H1 (cell line): ENCODE results near the gene ARHGEF39. TPM values are rescaled to one million over a fixed set of nuclear protein-coding genes. Genes with fewer than 3 reads are reported as not detected.

Experiments used
- CTCF ChIA-PET: fragments of 300-600 bp; sonication (Branson Sonifier 250); formaldehyde crosslinking; loops from one replicate; lab custom pipeline; 2021; ENCODE audit not compliant: partially characterized antibody; lab: Charles Lee
- POLR2A ChIA-PET: fragments of 300-600 bp; sonication (Branson Sonifier 250); formaldehyde crosslinking; loops from one replicate; lab custom pipeline; 2021; ENCODE audit warnings: inconsistent platforms; ENCODE audit not compliant: partially characterized antibody; lab: Charles Lee
- DNase-seq, 2 experiments: peaks; one replicate each; pipeline versions ENCODE4 v3.0.0 to v3.0.0-alpha.2; 2010 to 2022; ENCODE audit warnings: low spot score in 2 of 2, low read depth in 1 of 2, mixed read lengths in 1 of 2
- FAIRE-seq: peaks from 2 replicates; lab custom pipeline; 2011; peaks lifted over from hg19 to GRCh38; lab: Jason Lieb, UNC
- H2AFZ ChIP-seq: 2 replicates; pipeline ENCODE4 v1.8.1; 2012; ENCODE audit warnings: low read length, inconsistent platforms
- H2AK5ac ChIP-seq: 2 replicates; pipeline ENCODE4 v1.6.1; 2013; ENCODE audit warnings: low read depth, low read length
- H2BK120ac ChIP-seq: replicated peaks from 2 replicates; pipeline ENCODE3; 2013; ENCODE audit warnings: low read depth, low read length, inconsistent platforms
- H2BK12ac ChIP-seq: 2 replicates; pipeline ENCODE4 v1.6.1; 2013; ENCODE audit warnings: low read depth, low read length
- H2BK15ac ChIP-seq: 2 replicates; pipeline ENCODE4 v1.6.1; 2013; ENCODE audit warnings: low read length
- H2BK20ac ChIP-seq: 2 replicates; pipeline ENCODE4 v1.6.1; 2013; ENCODE audit warnings: low read length
- H2BK5ac ChIP-seq: 2 replicates; pipeline ENCODE4 v1.6.1; 2013; ENCODE audit warnings: low read depth, low read length
- H3K14ac ChIP-seq: 2 replicates; pipeline ENCODE4 v1.6.1; 2013; ENCODE audit warnings: inconsistent platforms; ENCODE audit not compliant: insufficient read length
- H3K18ac ChIP-seq: 2 replicates; pipeline ENCODE4 v1.6.1; 2013; ENCODE audit warnings: low read length; ENCODE audit errors: extremely low read depth
- H3K23ac ChIP-seq: 2 replicates; pipeline ENCODE4 v1.6.1; 2013; ENCODE audit warnings: inconsistent platforms; ENCODE audit not compliant: insufficient read length
- H3K23me2 ChIP-seq: 2 replicates; pipeline ENCODE4 v1.6.1; 2013; ENCODE audit warnings: low read depth, low read length
- H3K27ac ChIP-seq: 2 replicates; pipeline ENCODE4 v1.6.1; 2011; ENCODE audit warnings: low read depth, low read length, inconsistent platforms
- H3K27me3 ChIP-seq, 4 experiments: replicated peaks in 1 of 4; 1 replicate in 1 of 4; 2 replicates in 3 of 4; pipeline versions ENCODE4 v1.6.1 to v1.8.1; 2011 to 2013; ENCODE audit warnings: low read length in 3 of 4, mild to moderate bottlenecking in 3 of 4, inconsistent platforms in 2 of 4, mixed read lengths in 2 of 4, moderate library complexity in 1 of 4; ENCODE audit not compliant: control insufficient read depth in 3 of 4, insufficient read depth in 3 of 4; ENCODE audit errors: extremely low read depth in 1 of 4
- H3K36me3 ChIP-seq, 4 experiments: 2 replicates each; pipeline versions ENCODE4 v1.6.1 to v1.8.1; 2011 to 2013; ENCODE audit warnings: mild to moderate bottlenecking in 4 of 4, low read length in 3 of 4, moderate library complexity in 2 of 4, control low read depth in 1 of 4, inconsistent platforms in 1 of 4; ENCODE audit not compliant: insufficient read depth in 4 of 4, control insufficient read depth in 2 of 4
- H3K4ac ChIP-seq: replicated peaks from 2 replicates; pipeline ENCODE3; 2013; ENCODE audit warnings: low read length, low read depth, mixed read lengths, inconsistent platforms; ENCODE audit not compliant: insufficient read length
- H3K4me1 ChIP-seq, 4 experiments: replicated peaks in 1 of 4; 1 replicate in 1 of 4; 2 replicates in 3 of 4; pipeline versions ENCODE4 v1.6.1 to v1.8.1; 2011 to 2013; ENCODE audit warnings: low read length in 3 of 4, inconsistent platforms in 2 of 4, mixed read lengths in 1 of 4; ENCODE audit not compliant: insufficient read depth in 4 of 4, control insufficient read depth in 3 of 4
- H3K4me2 ChIP-seq, 2 experiments: 2 replicates each; pipeline versions ENCODE4 v1.6.1 to v1.8.1; 2011 to 2013; ENCODE audit warnings: low read depth in 2 of 2, low read length in 2 of 2, control low read depth in 1 of 2, inconsistent platforms in 1 of 2, mild to moderate bottlenecking in 1 of 2; ENCODE audit not compliant: insufficient read depth in 1 of 2
- H3K4me3 ChIP-seq, 4 experiments: fragments of 200-600, 300-600 bp in 1 of 4; sonication (generic), shearing (Covaris generic), sonication (Bioruptor Twin) in 1 of 4; 2 replicates each; pipeline versions ENCODE4 v1.5.1 to v1.8.1; 2011 to 2016; ENCODE audit warnings: low read length in 4 of 4, low read depth in 3 of 4, control low read depth in 2 of 4, inconsistent platforms in 2 of 4, mild to moderate bottlenecking in 2 of 4, mixed read lengths in 1 of 4, moderate library complexity in 1 of 4; ENCODE audit not compliant: insufficient read depth in 2 of 4; ENCODE audit errors: extremely low read depth in 1 of 4
- H3K56ac ChIP-seq: replicated peaks from 2 replicates; pipeline ENCODE3; 2013; ENCODE audit warnings: low read depth, mild to moderate bottlenecking, mixed read lengths, low read length, inconsistent platforms; ENCODE audit not compliant: insufficient read length
- H3K79me1 ChIP-seq: 2 replicates; pipeline ENCODE4 v1.6.1; 2013; ENCODE audit warnings: low read depth, low read length, control low read depth
- H3K79me2 ChIP-seq, 2 experiments: 2 replicates each; pipeline versions ENCODE4 v1.6.1 to v1.8.1; 2012 to 2013; ENCODE audit warnings: low read length in 2 of 2, mild to moderate bottlenecking in 2 of 2, inconsistent platforms in 1 of 2; ENCODE audit not compliant: insufficient read depth in 2 of 2, control insufficient read depth in 1 of 2
- H3K9ac ChIP-seq, 4 experiments: replicated peaks in 1 of 4; 1 replicate in 1 of 4; 2 replicates in 3 of 4; pipeline versions ENCODE4 v1.6.1 to v1.8.1; 2011 to 2013; ENCODE audit warnings: low read depth in 3 of 4, low read length in 3 of 4, control low read depth in 2 of 4, mild to moderate bottlenecking in 2 of 4, moderate library complexity in 2 of 4, inconsistent platforms in 1 of 4; ENCODE audit errors: extremely low read depth in 1 of 4
- H3K9me3 ChIP-seq, 2 experiments: 2 replicates each; pipeline versions ENCODE4 v1.6.1 to v1.8.1; 2012 to 2013; ENCODE audit warnings: mild to moderate bottlenecking in 2 of 2, moderate library complexity in 2 of 2, control low read depth in 1 of 2, inconsistent platforms in 1 of 2, low read depth in 1 of 2, low read length in 1 of 2, mixed read lengths in 1 of 2; ENCODE audit not compliant: insufficient read depth in 2 of 2
- H4K20me1 ChIP-seq, 2 experiments: replicated peaks in 1 of 2; 2 replicates each; pipeline versions ENCODE3 to v1.8.1; 2011 to 2013; ENCODE audit warnings: inconsistent platforms in 2 of 2, low read length in 2 of 2, mild to moderate bottlenecking in 1 of 2; ENCODE audit not compliant: insufficient read depth in 2 of 2, control insufficient read depth in 1 of 2
- H4K5ac ChIP-seq: 2 replicates; pipeline ENCODE4 v1.6.1; 2013; ENCODE audit warnings: low read length, low read depth, mixed read lengths, inconsistent platforms; ENCODE audit not compliant: insufficient read length
- H4K8ac ChIP-seq: 2 replicates; pipeline ENCODE4 v1.8.0; 2013; ENCODE audit warnings: mild to moderate bottlenecking, moderate library complexity, low read length, inconsistent platforms; ENCODE audit not compliant: insufficient read depth; ENCODE audit errors: extremely low read depth
- H4K91ac ChIP-seq: replicated peaks from 2 replicates; pipeline ENCODE3; 2013; ENCODE audit warnings: low read length, mixed read lengths, inconsistent platforms; ENCODE audit not compliant: insufficient read length
- CHD1 ChIP-seq: IDR thresholded peaks from 2 replicates; pipeline ENCODE4 v1.6.1; 2012; ENCODE audit warnings: low read depth, low read length, improper control_type of control experiment
- EP300 ChIP-seq, 2 experiments: IDR thresholded peaks; 1 replicate in 1 of 2; 2 replicates in 1 of 2; pipeline ENCODE4 v1.6.1; 2011 to 2012; ENCODE audit warnings: low read depth in 2 of 2, low read length in 2 of 2, mild to moderate bottlenecking in 2 of 2, borderline replicate concordance in 1 of 2, inconsistent platforms in 1 of 2, moderate library complexity in 1 of 2
- KDM1A ChIP-seq: fragments of 200-600, 300-600 bp; sonication (generic); IDR thresholded peaks from 2 replicates; pipeline ENCODE4 v1.7.1; 2016; ENCODE audit warnings: mild to moderate bottlenecking, low read length, borderline replicate concordance
- POLR2A ChIP-seq, 2 experiments: IDR thresholded peaks; 1 replicate in 1 of 2; 2 replicates in 1 of 2; pipeline ENCODE4 v1.6.1; 2011; ENCODE audit warnings: low read depth in 2 of 2, low read length in 2 of 2, mild to moderate bottlenecking in 2 of 2; ENCODE audit errors: control extremely low read depth in 1 of 2
- POLR2AphosphoS5 ChIP-seq: IDR thresholded peaks from 2 replicates; pipeline ENCODE4 v1.6.1; 2011; ENCODE audit warnings: low read depth, low read length
- SAP30 ChIP-seq: fragments of 300-600 bp; sonication (generic); IDR thresholded peaks from 2 replicates; pipeline ENCODE4 v1.7.1; 2012; ENCODE audit warnings: low read length, moderate library complexity, mild to moderate bottlenecking, inconsistent platforms; ENCODE audit not compliant: insufficient read depth, insufficient replicate concordance
- TBP ChIP-seq: IDR thresholded peaks from 2 replicates; pipeline ENCODE4 v1.6.1; 2011; ENCODE audit warnings: low read depth, low read length, improper control_type of control experiment
- whole genome bisulfite sequencing, 2 experiments: shearing (Covaris generic) in 1 of 2; methylation state at CpG; one replicate each; pipeline versions ENCODE4 v1.1.6 to v1.1.7; 2013 to 2015; ENCODE audit warnings: low lambda C conversion rate in 2 of 2, mixed read lengths in 2 of 2, inconsistent platforms in 1 of 2, low coverage in 1 of 2, missing lambda C conversion rate in 1 of 2; ENCODE audit not compliant: insufficient replicate concordance in 2 of 2, insufficient coverage in 1 of 2, insufficient read length in 1 of 2; ENCODE audit errors: extremely low coverage in 1 of 2, missing lambda C conversion rate in 1 of 2; 5-methylcytosine and 5-hydroxymethylcytosine counted together
- polyA plus RNA-seq, 7 experiments: library from polyadenylated mRNA; depleted of rRNA in 3 of 7; stranded (reverse) in 5 of 7; unstranded in 2 of 7; fragments of >200 nt in 5 of 7; fragments of 200-250 nt in 2 of 7; gene quantifications; 1 replicate in 5 of 7; 2 replicates in 1 of 7; 4 replicates in 1 of 7; pipeline versions ENCODE4 v1.2.1 to v1.2.3, GENCODE V29; 2011 to 2013; ENCODE audit warnings: missing spikeins in 2 of 7, mixed read lengths in 2 of 7
- total RNA-seq: library from RNA; stranded (reverse); fragmentation: NEBNext Ultra II Directional; extraction: Animal tissue kit (Norgen Biotek cat#: 25700); gene quantifications from 2 replicates; pipeline ENCODE4 v1.2.1, GENCODE V29; 2021

ARHGEF39 gene
- total and polyA plus RNA-seq, 2 of the 8 experiments (the other 6 are each of a cell fraction or from before 2014, with no cell fraction given) = 18.6 to 18.7 TPM

GRCh38 chr9:35681341-35682002 lies 16.5 kb upstream of the ARHGEF39 start:
- H3K9ac ChIP-seq = no peak overlapping the region; a peak in 1 of 7 replicates
- H4K8ac ChIP-seq = no peak overlapping the region
- no peak overlapping the region for H2AK5ac ChIP-seq
- no peak overlapping the region for H3K23ac ChIP-seq
- no peak overlapping the region for H3K56ac ChIP-seq
- no peak overlapping the region for H3K18ac ChIP-seq
- H3K4me2 ChIP-seq = no peak overlapping the region; a peak in 1 of 4 replicates
- no peaks in the 10 kb centered on the region for H3K79me2 ChIP-seq
- H4K20me1 ChIP-seq = peaks cover 5 to 8% of the 10 kb centered on the region in 2 experiments
- no peak overlapping the region for H3K4me3 ChIP-seq
- no peak for DNase-seq
- H3K4ac ChIP-seq = no peak overlapping the region
- H3K4me1 ChIP-seq = peaks cover 0 to 6% (median 2%) of the 10 kb centered on the region in 4 experiments; a peak in 2 of 7 replicates
- H3K36me3 ChIP-seq = peaks cover 14 to 40% (median 30%) of the 10 kb centered on the region in 4 experiments
- H3K9me3 ChIP-seq = no peaks in the 10 kb centered on the region
- H2BK12ac ChIP-seq = no peak overlapping the region
- CTCF ChIA-PET = interaction anchor here (0.9 to 2.8 kb wide), 5 partner anchors 10 to 95 kb away, joined by 4 to 23 read pairs (median 5); partner anchors contain the start of gene ARHGEF39
- H4K5ac ChIP-seq = no peak overlapping the region
- H2BK120ac ChIP-seq = no peak overlapping the region
- 0 out of 2 replicates have a peak overlapping the region, but pooled peaks have one; percentile 29 for H3K27ac ChIP-seq
- H2BK15ac ChIP-seq = no peak overlapping the region
- H3K23me2 ChIP-seq = no peaks in the 10 kb centered on the region
- peaks cover 0 to under 1% (median under 1%) of the 10 kb centered on the region in 4 experiments; a peak in 2 of 7 replicates for H3K27me3 ChIP-seq
- no peak overlapping the region for H2BK20ac ChIP-seq
- no peak overlapping the region for H2AFZ ChIP-seq
- no peak for TF ChIP-seq CHD1
- TF ChIP-seq KDM1A = no peak
- peak in 1 of 2 experiments; percentile 35; a peak in 1 of 3 replicates for TF ChIP-seq POLR2A (IDR thresholded peaks at IDR 0.05; ENCODE audit: control extremely low read depth in 1 of 2, low read depth in 2 of 2, low read length in 2 of 2)
- no peak for TF ChIP-seq EP300 (IDR thresholded peaks at IDR 0.05; ENCODE audit: borderline replicate concordance in 1 of 2, low read depth in 2 of 2, low read length in 2 of 2)
- no peak for TF ChIP-seq TBP
- peak; percentile 80 for TF ChIP-seq POLR2AphosphoS5
- TF ChIP-seq SAP30 = no peak
- FAIRE-seq = no peak
- POLR2A ChIA-PET = interaction anchor here (0.7 to 8.4 kb wide), 9 partner anchors 8 to 213 kb away, joined by 3 to 55 read pairs (median 4); partner anchors contain the start of genes ARHGEF39, CCDC107, RMRP and TPM2
- H3K14ac ChIP-seq = no peak overlapping the region
- H3K79me1 ChIP-seq = no peaks in the 10 kb centered on the region
- H4K91ac ChIP-seq = no peak overlapping the region
- 83% methylated on average over 3 of the region's 3 CpGs; no CpG with 5 or more reads in 1 of the 2 experiments for WGBS, 2 experiments
- H2BK5ac ChIP-seq = no peak overlapping the region
